ENCODE measurements around the gene KCTD7.
"Not testable (repeated sequence)": the region's sequence is repeated elsewhere in the genome, so short reads cannot be mapped to it uniquely, and the experiment has no call there.

Gene KCTD7

GRCh38 chr7:66591058-66591798, 37.5 kb upstream of the KCTD7 start:
- DNase-seq (ENCODE audit: extremely low spot score): not testable (repeated sequence)

GRCh38 chr7:66591799-66592596, 36.7 kb upstream of the KCTD7 start:
- CTCF ChIA-PET: no interaction called here
- TF ChIP-seq NFRKB (IDR thresholded peaks at IDR 0.05) (no peak), L3MBTL2 (conservative IDR thresholded peaks at IDR 0.05) (peak; percentile 90)
- POLR2A ChIA-PET: interaction anchor here (0.6 to 1.3 kb wide), 2 partner anchors 37 to 50 kb away, joined by 3 read pairs; partner anchors contain the start of gene KCTD7
- peak; percentile 91 for DNase-seq (ENCODE audit: extremely low spot score)

More at GRCh38 chr7:66591058-66591798, 37.5 kb upstream of the KCTD7 start:
- TF ChIP-seq L3MBTL2 (conservative IDR thresholded peaks at IDR 0.05): peak; percentile 34; the same call in 1 of the 2 replicates
- POLR2A ChIA-PET: interaction anchor here (0.6 to 1.3 kb wide), 2 partner anchors 38 to 49 kb away, joined by 3 read pairs; partner anchors contain the start of gene KCTD7
- CTCF ChIA-PET: not testable (repeated sequence)

GRCh38 chr7:66592597-66593146, 36.0 kb upstream of the KCTD7 start:
- CTCF ChIA-PET; DNase-seq (ENCODE audit: extremely low spot score); POLR2A ChIA-PET: not testable (repeated sequence)
- TF ChIP-seq L3MBTL2 (conservative IDR thresholded peaks at IDR 0.05): peak; percentile 64; the same call in 1 of the 2 replicates

GRCh38 chr7:66594082-66594481, 34.6 kb upstream of the KCTD7 start:
- DNase-seq (ENCODE audit: extremely low spot score); CTCF ChIA-PET; POLR2A ChIA-PET: not testable (repeated sequence)

GRCh38 chr7:66597461-66597860, 31.2 kb upstream of the KCTD7 start:
- no peak for DNase-seq (ENCODE audit: extremely low spot score)
- TF ChIP-seq ZNF384 (IDR thresholded peaks at IDR 0.05) (no peak), HDGF (IDR thresholded peaks at IDR 0.05; ENCODE audit: borderline replicate concordance) (no peak), LEF1 (IDR thresholded peaks at IDR 0.05; ENCODE audit: borderline replicate concordance) (no peak), NFRKB (IDR thresholded peaks at IDR 0.05) (no peak), FOXK2 (IDR thresholded peaks at IDR 0.05) (no peak), CTBP1 (IDR thresholded peaks at IDR 0.05; ENCODE audit: borderline replicate concordance) (no peak), ARNT (IDR thresholded peaks at IDR 0.05) (no peak), ELF4 (IDR thresholded peaks at IDR 0.05) (no peak), FOXM1 (IDR thresholded peaks at IDR 0.05; ENCODE audit: borderline replicate concordance) (no peak)
- ChIA-PET POLR2A (no interaction called here), CTCF (no interaction called here)

- TF ChIP-seq ZNF384 (IDR thresholded peaks at IDR 0.05) (no peak), CTBP1 (IDR thresholded peaks at IDR 0.05; ENCODE audit: borderline replicate concordance) (no peak), FOXK2 (IDR thresholded peaks at IDR 0.05) (no peak), SP1 (IDR thresholded peaks at IDR 0.05) (no peak), SUZ12 (IDR thresholded peaks at IDR 0.05) (no peak), BHLHE40 (IDR thresholded peaks at IDR 0.05; ENCODE audit: borderline replicate concordance) (no peak), ARNT (IDR thresholded peaks at IDR 0.05) (no peak)
- CTCF ChIA-PET: no interaction called here
- POLR2A ChIA-PET: no interaction called here
- DNase-seq (ENCODE audit: extremely low spot score): no peak
Measured at GRCh38 chr7:66602159-66602558, 26.5 kb upstream of the KCTD7 start.

- TF ChIP-seq ZNF384 (IDR thresholded peaks at IDR 0.05) (no peak), ARNT (IDR thresholded peaks at IDR 0.05) (no peak), FOXA1 (IDR thresholded peaks at IDR 0.05) (no peak), TARDBP (IDR thresholded peaks at IDR 0.05) (no peak), BHLHE40 (IDR thresholded peaks at IDR 0.05; ENCODE audit: borderline replicate concordance) (no peak), L3MBTL2 (conservative IDR thresholded peaks at IDR 0.05) (no peak), SP1 (IDR thresholded peaks at IDR 0.05) (no peak), CTBP1 (IDR thresholded peaks at IDR 0.05; ENCODE audit: borderline replicate concordance) (no peak), FOXM1 (IDR thresholded peaks at IDR 0.05; ENCODE audit: borderline replicate concordance) (no peak), LEF1 (IDR thresholded peaks at IDR 0.05; ENCODE audit: borderline replicate concordance) (no peak), HDGF (IDR thresholded peaks at IDR 0.05; ENCODE audit: borderline replicate concordance) (no peak), ELF4 (IDR thresholded peaks at IDR 0.05) (no peak), PKNOX1 (IDR thresholded peaks at IDR 0.05) (no peak), NFRKB (IDR thresholded peaks at IDR 0.05) (no peak), SUZ12 (IDR thresholded peaks at IDR 0.05) (no peak), FOXK2 (IDR thresholded peaks at IDR 0.05) (no peak)
- no peak for DNase-seq (ENCODE audit: extremely low spot score)
- CTCF ChIA-PET: no interaction called here
- POLR2A ChIA-PET: no interaction called here
Measured at GRCh38 chr7:66604198-66604597, 24.5 kb upstream of the KCTD7 start.

GRCh38 chr7:66606540-66607291, 22.0 kb upstream of the KCTD7 start:
- POLR2A ChIA-PET; CTCF ChIA-PET; DNase-seq (ENCODE audit: extremely low spot score): not testable (repeated sequence)

All from HEK293T (cell line).